Measurements from ENCODE around the gene PBX3. TPM values are rescaled to one million over a fixed set of nuclear protein-coding genes. Genes with fewer than 3 reads are reported as not detected.

PBX3 gene
- total and polyA plus RNA-seq, 2 experiments from 2014 or later = 13.4 to 30.9 TPM

DNA sequence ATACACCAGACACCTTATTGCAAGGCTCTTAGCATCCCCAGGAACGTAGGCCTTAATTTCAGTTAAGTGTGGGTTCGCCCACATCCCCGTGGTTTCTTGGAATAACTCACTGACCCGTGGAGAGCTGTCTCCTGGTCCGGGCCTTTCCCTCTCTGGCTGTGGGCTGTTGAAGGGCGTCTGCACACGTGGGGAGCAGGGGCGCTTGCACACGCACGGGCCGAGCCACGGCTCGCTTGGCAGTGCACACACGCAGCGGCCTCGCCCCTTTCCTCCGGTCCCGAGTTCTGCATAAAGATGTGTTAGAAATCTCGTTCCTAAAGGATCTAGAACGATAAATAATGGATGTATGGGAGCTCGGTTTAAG lies 141.9 kb downstream of the PBX3 start:
- Histone ChIP-seq H3K27me3 (replicated peaks; ENCODE audit: insufficient read depth) (no peaks in the 10 kb centered on the region), H3K9me2 (ENCODE audit: insufficient read depth) (no peaks in the 10 kb centered on the region), H3K36me3 (ENCODE audit: low read depth) (no peaks in the 10 kb centered on the region), H2AFZ (peak overlapping the region; percentile 83), H3K4me2 (ENCODE audit: unreplicated experiment) (peak overlapping the region; percentile 95), H3K4me1 (ENCODE audit: insufficient read depth) (peaks cover 44% of the 10 kb centered on the region), H3F3A (ENCODE audit: insufficient read depth) (peaks cover 32% of the 10 kb centered on the region), H4K20me1 (ENCODE audit: insufficient read depth) (no peaks in the 10 kb centered on the region), H3K4me3 (peak overlapping the region; percentile 83), H3K27ac (peak overlapping the region; percentile 84), H3K9ac (peak overlapping the region; percentile 87), H3K79me2 (ENCODE audit: insufficient read depth) (peaks cover 77% of the 10 kb centered on the region), H3K9me3 (ENCODE audit: low read depth) (no peaks in the 10 kb centered on the region)
- 22% methylated on average over 21 of the region's 21 CpGs for WGBS, 2 experiments (ENCODE audit: low coverage in 1 of 2, low lambda C conversion rate in 2 of 2, missing lambda C conversion rate in 2 of 2)
- peak; percentile 61 for DNase-seq
- in situ Hi-C loops (cut with MboI) = no loop called here
- TF ChIP-seq EZH2phosphoT487 (IDR thresholded peaks at IDR 0.05; ENCODE audit: insufficient read depth, low read depth) (no peak), EZH2 (IDR thresholded peaks at IDR 0.05; ENCODE audit: insufficient read depth, poor library complexity, severe bottlenecking) (no peak)

- in situ Hi-C loops (cut with MboI) = no loop called here
- no peaks in the 10 kb centered on the region for H3K9me2 ChIP-seq (ENCODE audit: insufficient read depth)
- H3K4me1 ChIP-seq (ENCODE audit: insufficient read depth) = peaks cover 44% of the 10 kb centered on the region
- no peaks in the 10 kb centered on the region for H3K9me3 ChIP-seq (ENCODE audit: low read depth)
- peak overlapping the region; percentile 87 for H3K9ac ChIP-seq
- no peaks in the 10 kb centered on the region for H3K27me3 ChIP-seq (replicated peaks; ENCODE audit: insufficient read depth)
- H3K79me2 ChIP-seq (ENCODE audit: insufficient read depth) = peaks cover 77% of the 10 kb centered on the region
- TF ChIP-seq EZH2 (IDR thresholded peaks at IDR 0.05; ENCODE audit: insufficient read depth, poor library complexity, severe bottlenecking) (no peak), EZH2phosphoT487 (IDR thresholded peaks at IDR 0.05; ENCODE audit: insufficient read depth, low read depth) (no peak)
- H3F3A ChIP-seq (ENCODE audit: insufficient read depth) = peaks cover 32% of the 10 kb centered on the region
- peak; percentile 70 for DNase-seq
- H3K4me2 ChIP-seq (ENCODE audit: unreplicated experiment) = peak overlapping the region; percentile 95
- H3K4me3 ChIP-seq = peak overlapping the region; percentile 83
- H4K20me1 ChIP-seq (ENCODE audit: insufficient read depth) = no peaks in the 10 kb centered on the region
- H3K36me3 ChIP-seq (ENCODE audit: low read depth) = no peaks in the 10 kb centered on the region
- peak overlapping the region; percentile 84 for H3K27ac ChIP-seq
- WGBS, 2 experiments (ENCODE audit: low coverage in 1 of 2, low lambda C conversion rate in 2 of 2, missing lambda C conversion rate in 2 of 2) = 2 to 3% methylated on average over 34 to 40 of the region's 71 CpGs
- H2AFZ ChIP-seq = peak overlapping the region; percentile 83
Measured at GRCh38 chr9:125889476-125890419, 142.6 kb downstream of the PBX3 start.

- Histone ChIP-seq H3K36me3 (ENCODE audit: low read depth) (no peaks in the 10 kb centered on the region), H2AFZ (0 out of 2 replicates have a peak overlapping the region, but pooled peaks have one; percentile 12), H3K4me2 (ENCODE audit: unreplicated experiment) (peak overlapping the region; percentile 95), H3K27ac (peak overlapping the region; percentile 84), H3K4me3 (peak overlapping the region; percentile 83; the same call in 1 of the 2 replicates), H3K9ac (peak overlapping the region; percentile 87), H3K27me3 (replicated peaks; ENCODE audit: insufficient read depth) (no peaks in the 10 kb centered on the region), H3K9me3 (ENCODE audit: low read depth) (no peaks in the 10 kb centered on the region), H3K4me1 (ENCODE audit: insufficient read depth) (peaks cover 44% of the 10 kb centered on the region), H3K9me2 (ENCODE audit: insufficient read depth) (no peaks in the 10 kb centered on the region), H3F3A (ENCODE audit: insufficient read depth) (peaks cover 32% of the 10 kb centered on the region), H4K20me1 (ENCODE audit: insufficient read depth) (no peaks in the 10 kb centered on the region), H3K79me2 (ENCODE audit: insufficient read depth) (peaks cover 77% of the 10 kb centered on the region)
- 8 to 30% methylated on average over 1 of the region's 1 CpG for WGBS, 2 experiments (ENCODE audit: low coverage in 1 of 2, low lambda C conversion rate in 2 of 2, missing lambda C conversion rate in 2 of 2)
- DNase-seq = no peak
- in situ Hi-C loops (cut with MboI) = no loop called here
- TF ChIP-seq EZH2 (IDR thresholded peaks at IDR 0.05; ENCODE audit: insufficient read depth, poor library complexity, severe bottlenecking) = no peak
Measured at GRCh38 chr9:125890826-125891225, 143.7 kb downstream of the PBX3 start.

- no peak overlapping the region for H3K27ac ChIP-seq
- H3K79me2 ChIP-seq (ENCODE audit: insufficient read depth) = peaks cover 78% of the 10 kb centered on the region
- no peak overlapping the region for H3K4me3 ChIP-seq
- no peaks in the 10 kb centered on the region for H4K20me1 ChIP-seq (ENCODE audit: insufficient read depth)
- in situ Hi-C loops (cut with MboI) = no loop called here
- no peak overlapping the region for H3K4me2 ChIP-seq (ENCODE audit: unreplicated experiment)
- no peaks in the 10 kb centered on the region for H3K36me3 ChIP-seq (ENCODE audit: low read depth)
- 75 to 77% methylated on average over 2 of the region's 2 CpGs for WGBS, 2 experiments (ENCODE audit: low coverage in 1 of 2, low lambda C conversion rate in 2 of 2, missing lambda C conversion rate in 2 of 2)
- no peak overlapping the region for H3K9ac ChIP-seq
- H3F3A ChIP-seq (ENCODE audit: insufficient read depth) = peaks cover 26% of the 10 kb centered on the region; the same call in 1 of the 2 replicates
- H3K9me3 ChIP-seq (ENCODE audit: low read depth) = no peaks in the 10 kb centered on the region
- H3K4me1 ChIP-seq (ENCODE audit: insufficient read depth) = peaks cover 24% of the 10 kb centered on the region
- no peaks in the 10 kb centered on the region for H3K27me3 ChIP-seq (replicated peaks; ENCODE audit: insufficient read depth)
- H3K9me2 ChIP-seq (ENCODE audit: insufficient read depth) = no peaks in the 10 kb centered on the region
- DNase-seq = no peak
- TF ChIP-seq EZH2phosphoT487 (IDR thresholded peaks at IDR 0.05; ENCODE audit: insufficient read depth, low read depth) (no peak), EZH2 (IDR thresholded peaks at IDR 0.05; ENCODE audit: insufficient read depth, poor library complexity, severe bottlenecking) (no peak)
- no peak overlapping the region for H2AFZ ChIP-seq
Measured at GRCh38 chr9:125893277-125893676, 146.1 kb downstream of the PBX3 start.
